HEK293 (cell line): ENCODE results near the gene EVA1C.
A peak's percentile ranks its signal among the peaks of the same experiment; 100 is the strongest.
"Not testable (repeated sequence)": the region's sequence is repeated elsewhere in the genome, so short reads cannot be mapped to it uniquely, and the experiment has no call there.

ENCODE experiments used
- CTCF ChIA-PET: fragments of 350-600 bp; formaldehyde crosslinking; extraction: SDS; loops from one replicate; lab custom pipeline; 2021; ENCODE audit warnings: antibody characterized with exemption; lab: Yijun Ruan, JAX
- POLR2A ChIA-PET: fragments of 300-600 bp; formaldehyde crosslinking; extraction: SDS; loops from one replicate; lab custom pipeline; 2020; ENCODE audit warnings: antibody characterized with exemption, inconsistent platforms; lab: Yijun Ruan, JAX
- H3K27ac ChIP-seq: fragments of 200-500 bp; sonication (Bioruptor generic); 2 replicates; pipeline ENCODE4 v1.5.1; 2014; ENCODE audit warnings: low read depth, low read length, control low read depth, inconsistent platforms; ENCODE audit errors: extremely low read depth
- H3K36me3 ChIP-seq, 2 experiments: fragments of 200-500 bp in 1 of 2; sonication (Bioruptor generic) in 1 of 2; 1 replicate in 1 of 2; 2 replicates in 1 of 2; pipeline ENCODE4 v1.5.1; 2014 to 2017; ENCODE audit warnings: inconsistent platforms in 2 of 2, low read length in 2 of 2; ENCODE audit not compliant: control insufficient read depth in 2 of 2, insufficient read depth in 1 of 2
- H3K4me1 ChIP-seq: fragments of 200-500 bp; sonication (Bioruptor generic); 2 replicates; pipeline ENCODE4 v1.5.1; 2014; ENCODE audit warnings: mild to moderate bottlenecking, low read length, inconsistent platforms; ENCODE audit not compliant: control insufficient read depth, insufficient read depth
- H3K4me3 ChIP-seq: 2 replicates; pipeline ENCODE4 v1.5.1; 2011; ENCODE audit warnings: low read depth, mild to moderate bottlenecking, control low read depth, low read length, moderate library complexity
- H3K9me3 ChIP-seq: fragments of 200-500 bp; sonication (Bioruptor generic); 2 replicates; pipeline ENCODE4 v1.5.1; 2014; ENCODE audit warnings: low read depth, low read length, inconsistent platforms; ENCODE audit not compliant: control insufficient read depth, insufficient read depth
- ATF2 ChIP-seq: fragments of 450-650 bp; formaldehyde crosslinking; IDR thresholded peaks from 2 replicates; pipeline ENCODE4 v1.5.1; 2016; ENCODE audit warnings: missing biosample characterization, missing genetic modification characterization, low read depth
- GLI4 ChIP-seq: fragments of 450-650 bp; formaldehyde crosslinking; IDR thresholded peaks from 2 replicates; pipeline ENCODE4 v1.5.1; 2016; ENCODE audit warnings: missing biosample characterization, missing genetic modification characterization
- MZF1 ChIP-seq: fragments of 450-650 bp; formaldehyde crosslinking; IDR thresholded peaks from 2 replicates; pipeline ENCODE4 v1.5.1; 2017; ENCODE audit warnings: missing biosample characterization, missing genetic modification characterization, borderline replicate concordance
- ZEB2 ChIP-seq: fragments of 450-650 bp; formaldehyde crosslinking; IDR thresholded peaks from 2 replicates; pipeline ENCODE4 v1.5.1; 2016; ENCODE audit warnings: missing biosample characterization, missing genetic modification characterization
- ZFP69B ChIP-seq: fragments of 450-650 bp; formaldehyde crosslinking; IDR thresholded peaks from 2 replicates; pipeline ENCODE4 v1.5.1; 2016; ENCODE audit warnings: missing biosample characterization, missing genetic modification characterization
- ZIC2 ChIP-seq: fragments of 450-650 bp; formaldehyde crosslinking; IDR thresholded peaks from 2 replicates; pipeline ENCODE4 v1.5.1; 2016; ENCODE audit warnings: missing biosample characterization, missing genetic modification characterization
- ZNF175 ChIP-seq: fragments of 450-650 bp; formaldehyde crosslinking; IDR thresholded peaks from 2 replicates; pipeline ENCODE4 v1.5.1; 2016; ENCODE audit warnings: missing biosample characterization, missing genetic modification characterization
- ZNF223 ChIP-seq: fragments of 450-650 bp; formaldehyde crosslinking; IDR thresholded peaks from 2 replicates; pipeline ENCODE4 v1.5.1; 2016; ENCODE audit warnings: missing biosample characterization, missing genetic modification characterization
- ZNF280D ChIP-seq: fragments of 450-650 bp; formaldehyde crosslinking; IDR thresholded peaks from 2 replicates; pipeline ENCODE4 v1.5.1; 2016; ENCODE audit warnings: missing biosample characterization, missing genetic modification characterization
- ZNF324 ChIP-seq: fragments of 450-650 bp; formaldehyde crosslinking; IDR thresholded peaks from 2 replicates; pipeline ENCODE4 v1.5.1; 2016; ENCODE audit warnings: missing biosample characterization, missing genetic modification characterization
- ZSCAN18 ChIP-seq: fragments of 450-650 bp; formaldehyde crosslinking; IDR thresholded peaks from 2 replicates; pipeline ENCODE4 v1.5.1; 2016; ENCODE audit warnings: missing biosample characterization, missing genetic modification characterization

EVA1C gene

GRCh38 chr21:32364796-32365195 is 47.7 kb upstream of the EVA1C start (continued):
- no peak for TF ChIP-seq MZF1 (tag by site-specific recombination)
- TF ChIP-seq ZFP69B (tag by site-specific recombination) = no peak

GRCh38 chr21:32366191-32366590 is 46.3 kb upstream of the EVA1C start:
- no peaks in the 10 kb centered on the region for H3K4me1 ChIP-seq
- CTCF ChIA-PET = interaction anchor here (1.3 kb wide), 1 partner anchor 235 kb away, joined by 3 read pairs; no protein-coding TSS in a partner anchor
- no peaks in the 10 kb centered on the region for H3K9me3 ChIP-seq
- peaks cover 49 to 95% of the 10 kb centered on the region in 2 experiments for H3K36me3 ChIP-seq
- H3K27ac ChIP-seq = no peak overlapping the region
- H3K4me3 ChIP-seq = no peak overlapping the region
- POLR2A ChIA-PET = no interaction called here
- TF ChIP-seq ZNF280D (tag by site-specific recombination) (no peak), GLI4 (tag by site-specific recombination) (no peak), ZNF175 (tag by site-specific recombination) (no peak), ZEB2 (tag by site-specific recombination) (no peak), ZNF324 (tag by site-specific recombination) (no peak), ZNF223 (tag by site-specific recombination) (no peak)

GRCh38 chr21:32367158-32367557 is 45.3 kb upstream of the EVA1C start:
- H3K4me3 ChIP-seq = no peak overlapping the region
- TF ChIP-seq ATF2 (tag by site-specific recombination) = no peak
- peaks cover 44 to 95% of the 10 kb centered on the region in 2 experiments for H3K36me3 ChIP-seq
- H3K9me3 ChIP-seq = no peaks in the 10 kb centered on the region
- no peaks in the 10 kb centered on the region for H3K4me1 ChIP-seq
- H3K27ac ChIP-seq = no peak overlapping the region
- CTCF ChIA-PET = interaction anchor here (0.8 to 1.3 kb wide), 2 partner anchors 8 to 234 kb away, joined by 3 read pairs; no protein-coding TSS in a partner anchor
- POLR2A ChIA-PET = no interaction called here

- H3K4me3 ChIP-seq = no peak overlapping the region
- TF ChIP-seq ZSCAN18 (tag by site-specific recombination) (no peak), ZIC2 (peak; percentile 81)
- H3K9me3 ChIP-seq = no peaks in the 10 kb centered on the region
- ChIA-PET POLR2A (no interaction called here), CTCF (no interaction called here)
- H3K27ac ChIP-seq = no peak overlapping the region
- H3K4me1 ChIP-seq = no peaks in the 10 kb centered on the region
- peaks cover 49 to 94% of the 10 kb centered on the region in 2 experiments for H3K36me3 ChIP-seq
Measured at GRCh38 chr21:32368386-32368785, 44.1 kb upstream of the EVA1C start.

GRCh38 chr21:32368961-32369360 is 43.5 kb upstream of the EVA1C start:
- CTCF ChIA-PET = interaction anchor here (0.8 kb wide), 1 partner anchor 232 kb away, joined by 4 read pairs; no protein-coding TSS in a partner anchor
- POLR2A ChIA-PET = not testable (repeated sequence)

More at GRCh38 chr21:32368961-32369360, 43.5 kb upstream of the EVA1C start:
- H3K36me3 ChIP-seq = peaks cover 48 to 92% of the 10 kb centered on the region in 2 experiments
- H3K4me1 ChIP-seq, H3K4me3 ChIP-seq, H3K9me3 ChIP-seq, H3K27ac ChIP-seq: not testable (repeated sequence)
